Measurements from ENCODE around the gene CDX2. TPM values are rescaled to one million over a fixed set of nuclear protein-coding genes. Genes with fewer than 3 reads are reported as not detected.

Gene CDX2
- total RNA-seq, 1 donor from 2014 or later, result 1.1 TPM

DNA sequence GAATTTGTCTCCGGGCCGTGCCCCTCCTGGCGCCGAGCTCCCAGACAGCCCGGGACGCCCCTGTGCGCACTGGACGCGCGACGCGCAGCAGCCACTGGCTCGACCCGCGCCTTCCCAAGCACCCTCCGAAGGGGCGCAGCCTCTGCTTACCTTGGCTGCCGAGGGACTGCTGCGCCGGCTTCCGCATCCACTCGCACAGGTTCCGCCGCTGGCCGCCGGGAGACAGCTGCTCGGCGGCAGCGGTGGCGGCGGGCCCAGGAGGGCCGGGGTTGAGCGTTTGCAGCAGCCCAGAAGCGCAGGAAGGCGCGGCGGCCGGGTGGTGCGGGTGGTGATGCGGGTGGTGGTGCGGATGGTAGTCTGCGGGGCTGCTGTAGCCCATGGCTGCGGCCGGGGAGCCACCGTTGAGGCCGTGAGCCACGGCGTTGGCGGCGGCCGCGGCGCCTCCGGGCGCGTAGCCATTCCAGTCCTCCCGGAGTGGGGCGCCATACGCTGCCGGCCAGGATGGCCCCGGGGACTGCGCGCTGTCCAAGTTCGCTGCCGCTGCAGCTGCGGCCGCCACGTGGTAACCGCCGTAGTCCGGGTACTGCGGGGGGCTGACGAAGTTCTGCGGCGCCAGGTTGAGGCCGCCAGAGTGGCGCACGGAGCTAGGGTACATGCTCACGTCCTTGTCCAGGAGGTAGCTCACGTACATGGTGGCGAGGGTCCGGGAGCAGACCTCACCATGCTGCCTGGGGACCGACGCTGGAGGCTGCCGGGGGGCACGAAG is 616 bp downstream of the CDX2 start:
- no peak overlapping the region for H3K27ac Mint-ChIP-seq (ENCODE audit: unreplicated experiment)
- H3K4me3 Mint-ChIP-seq (ENCODE audit: unreplicated experiment), result no peak overlapping the region
- H3K4me1 Mint-ChIP-seq (ENCODE audit: low read depth, unreplicated experiment), result peaks cover 15% of the 10 kb centered on the region
- no peak for TF ChIP-seq CTCF (IDR thresholded peaks at IDR 0.05; ENCODE audit: partially characterized antibody, unreplicated experiment)
- peaks cover 25% of the 10 kb centered on the region for H3K9me3 Mint-ChIP-seq (ENCODE audit: unreplicated experiment)
- peaks cover 46% of the 10 kb centered on the region for H3K27me3 Mint-ChIP-seq (ENCODE audit: unreplicated experiment)
- H3K36me3 Mint-ChIP-seq (ENCODE audit: unreplicated experiment), result no peaks in the 10 kb centered on the region
- peak; percentile 61 for DNase-seq

DNA sequence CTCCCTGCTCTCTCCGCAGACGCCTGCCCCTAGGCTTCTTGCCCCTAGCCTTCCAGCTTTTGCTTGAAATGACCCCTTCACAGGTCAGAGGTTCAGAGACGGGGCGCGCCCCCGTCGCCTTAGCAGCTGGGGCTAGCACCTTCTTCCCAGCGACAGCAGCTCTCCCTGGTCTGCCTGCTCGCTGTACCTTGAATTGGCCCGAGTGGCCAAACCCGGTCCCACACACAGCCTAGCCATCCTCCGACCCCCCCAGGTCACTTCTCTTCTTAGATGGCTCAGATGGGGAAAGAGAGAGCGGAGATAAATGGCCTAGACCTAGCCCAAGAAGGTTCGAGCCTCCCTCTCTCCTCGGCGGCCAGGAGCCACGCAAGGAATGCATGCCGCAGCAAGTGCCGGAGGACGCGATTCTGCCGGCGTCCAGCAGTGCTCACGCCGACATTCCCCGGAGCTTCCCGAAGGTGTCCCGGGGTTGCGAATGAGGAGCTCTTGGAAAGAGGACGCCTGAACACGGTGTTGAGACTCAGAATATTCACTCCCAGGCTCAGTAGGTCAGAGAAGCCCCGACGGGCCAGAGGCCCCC is 1.3 kb downstream of the CDX2 start:
- DNase-seq, result peak; percentile 42
- no peak overlapping the region for H3K27ac Mint-ChIP-seq (ENCODE audit: unreplicated experiment)

GRCh38 chr13:27967203-27967735 is 1.8 kb downstream of the CDX2 start:
- H3K27ac Mint-ChIP-seq (ENCODE audit: unreplicated experiment), result no peak overlapping the region
- no peak for TF ChIP-seq CTCF (IDR thresholded peaks at IDR 0.05; ENCODE audit: partially characterized antibody, unreplicated experiment)
- peak overlapping the region; percentile 73 for H3K4me3 Mint-ChIP-seq (ENCODE audit: unreplicated experiment)
- no peak for DNase-seq
- peaks cover 43% of the 10 kb centered on the region for H3K27me3 Mint-ChIP-seq (ENCODE audit: unreplicated experiment)
- H3K4me1 Mint-ChIP-seq (ENCODE audit: low read depth, unreplicated experiment), result peaks cover 10% of the 10 kb centered on the region
- H3K9me3 Mint-ChIP-seq (ENCODE audit: unreplicated experiment), result peaks cover 20% of the 10 kb centered on the region
- H3K36me3 Mint-ChIP-seq (ENCODE audit: unreplicated experiment), result no peaks in the 10 kb centered on the region

More for the DNA sequence above, 1.3 kb downstream of the CDX2 start:
- H3K27me3 Mint-ChIP-seq (ENCODE audit: unreplicated experiment), result peaks cover 42% of the 10 kb centered on the region
- no peaks in the 10 kb centered on the region for H3K36me3 Mint-ChIP-seq (ENCODE audit: unreplicated experiment)
- peaks cover 10% of the 10 kb centered on the region for H3K4me1 Mint-ChIP-seq (ENCODE audit: low read depth, unreplicated experiment)
- H3K9me3 Mint-ChIP-seq (ENCODE audit: unreplicated experiment), result peaks cover 20% of the 10 kb centered on the region
- no peak for TF ChIP-seq CTCF (IDR thresholded peaks at IDR 0.05; ENCODE audit: partially characterized antibody, unreplicated experiment)
- H3K4me3 Mint-ChIP-seq (ENCODE audit: unreplicated experiment), result peak overlapping the region; percentile 73

GRCh38 chr13:27966641-27967202 is 2.4 kb downstream of the CDX2 start:
- H3K4me3 Mint-ChIP-seq (ENCODE audit: unreplicated experiment), result peak overlapping the region; percentile 50
- H3K36me3 Mint-ChIP-seq (ENCODE audit: unreplicated experiment), result no peaks in the 10 kb centered on the region
- no peak overlapping the region for H3K27ac Mint-ChIP-seq (ENCODE audit: unreplicated experiment)
- DNase-seq, result peak; percentile 38
- H3K9me3 Mint-ChIP-seq (ENCODE audit: unreplicated experiment), result peaks cover 22% of the 10 kb centered on the region
- peaks cover 46% of the 10 kb centered on the region for H3K27me3 Mint-ChIP-seq (ENCODE audit: unreplicated experiment)
- H3K4me1 Mint-ChIP-seq (ENCODE audit: low read depth, unreplicated experiment), result peaks cover 10% of the 10 kb centered on the region
- TF ChIP-seq CTCF (IDR thresholded peaks at IDR 0.05; ENCODE audit: partially characterized antibody, unreplicated experiment), result no peak

Measured in glutamatergic neuron (in vitro differentiated cells).